MG63 (cell line): ENCODE data around the gene SLC7A1. TPM values are rescaled to one million over a fixed set of nuclear protein-coding genes. Genes with fewer than 3 reads are reported as not detected.

Experiments used
- DNase-seq: peaks from one replicate; pipeline ENCODE4 v3.0.0-alpha.2; 2020
- H3K27me3 ChIP-seq: fragments of 250-450 bp; sonication (Bioruptor Pico); 2 replicates; pipeline ENCODE4 v1.5.1; 2020; ENCODE audit warnings: mild to moderate bottlenecking, moderate library complexity
- H3K36me3 ChIP-seq: fragments of 250-450 bp; sonication (Bioruptor Pico); 2 replicates; pipeline ENCODE4 v1.5.1; 2020; ENCODE audit warnings: mild to moderate bottlenecking, moderate library complexity
- H3K4me3 ChIP-seq: fragments of 250-450 bp; sonication (Bioruptor Pico); 2 replicates; pipeline ENCODE4 v1.5.1; 2020; ENCODE audit warnings: mild to moderate bottlenecking, moderate library complexity
- H3K9me3 ChIP-seq: fragments of 250-450 bp; sonication (Bioruptor Pico); 2 replicates; pipeline ENCODE4 v1.5.1; 2020; ENCODE audit warnings: mild to moderate bottlenecking, moderate library complexity
- total RNA-seq: library from RNA; depleted of rRNA; stranded (reverse); fragments of >200 nt; shearing (Covaris generic); gene quantifications from 2 replicates; pipeline ENCODE4 v1.2.3, GENCODE V29; 2014; ENCODE audit warnings: low replicate concordance

SLC7A1 gene
- total RNA-seq, 1 experiment from 2014 or later: 21.0 TPM

- H3K4me3 ChIP-seq: no peak overlapping the region
- no peaks in the 10 kb centered on the region for H3K36me3 ChIP-seq
- H3K9me3 ChIP-seq: no peaks in the 10 kb centered on the region
- DNase-seq: no peak
- H3K27me3 ChIP-seq: no peaks in the 10 kb centered on the region
Observed at GRCh38 chr13:29497137-29497654, 98.3 kb downstream of the SLC7A1 start.

DNA sequence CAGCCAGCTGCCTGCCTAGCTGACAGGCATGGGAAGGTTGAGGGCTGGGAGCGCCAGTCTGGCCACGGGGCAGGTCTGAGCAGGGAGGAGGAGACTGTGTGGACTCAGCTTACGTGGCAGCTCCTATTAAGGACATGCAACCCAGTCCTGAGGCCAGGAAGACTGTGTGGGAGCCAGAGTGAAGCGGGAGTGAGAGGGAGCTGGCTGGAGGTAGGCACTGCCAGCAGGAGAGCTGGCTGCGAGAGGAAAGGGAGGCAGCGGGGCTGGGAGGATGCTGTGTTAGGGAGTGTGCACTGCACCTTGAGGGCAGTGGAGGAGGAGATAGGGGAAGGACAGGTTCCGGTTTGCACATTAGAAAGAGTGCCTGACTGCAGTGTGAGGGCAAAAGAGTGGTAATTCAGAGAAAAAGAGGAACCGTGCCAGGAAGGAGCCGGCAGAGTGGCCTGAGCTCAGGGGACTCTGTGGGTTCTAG is 99.2 kb downstream of the SLC7A1 start:
- DNase-seq: no peak
- Histone ChIP-seq H3K4me3 (no peak overlapping the region), H3K27me3 (no peaks in the 10 kb centered on the region), H3K9me3 (no peaks in the 10 kb centered on the region), H3K36me3 (no peaks in the 10 kb centered on the region)

GRCh38 chr13:29494520-29494919 is 101.0 kb downstream of the SLC7A1 start:
- H3K36me3 ChIP-seq: no peaks in the 10 kb centered on the region
- no peaks in the 10 kb centered on the region for H3K9me3 ChIP-seq
- no peak for DNase-seq
- no peaks in the 10 kb centered on the region for H3K27me3 ChIP-seq
- no peak overlapping the region for H3K4me3 ChIP-seq

DNA sequence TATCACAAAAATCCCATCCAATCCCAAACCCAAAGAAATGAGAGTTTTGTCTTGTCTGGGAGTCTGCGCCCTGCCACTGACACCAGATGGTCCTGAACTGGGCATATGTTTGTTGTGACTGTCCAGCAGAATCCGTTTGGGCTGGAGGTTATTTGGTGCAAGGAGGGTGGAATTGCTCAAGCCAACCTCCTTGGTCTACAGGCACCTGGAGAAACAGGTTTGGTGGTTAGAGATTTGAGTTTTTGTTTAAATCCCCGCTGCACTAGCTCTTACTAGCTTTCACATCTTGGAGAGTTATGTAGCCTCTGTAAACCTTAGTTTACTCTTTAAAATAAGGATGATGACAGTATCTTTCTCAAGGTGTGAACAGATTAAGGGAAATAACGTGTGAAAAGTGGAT is 101.7 kb downstream of the SLC7A1 start:
- H3K36me3 ChIP-seq: no peaks in the 10 kb centered on the region
- no peaks in the 10 kb centered on the region for H3K9me3 ChIP-seq
- no peak overlapping the region for H3K4me3 ChIP-seq
- H3K27me3 ChIP-seq: no peaks in the 10 kb centered on the region
- DNase-seq: no peak

- H3K4me3 ChIP-seq: no peak overlapping the region
- no peaks in the 10 kb centered on the region for H3K27me3 ChIP-seq
- no peaks in the 10 kb centered on the region for H3K36me3 ChIP-seq
- no peak for DNase-seq
- H3K9me3 ChIP-seq: no peaks in the 10 kb centered on the region
Observed at GRCh38 chr13:29491248-29491647, 104.2 kb downstream of the SLC7A1 start.

DNA sequence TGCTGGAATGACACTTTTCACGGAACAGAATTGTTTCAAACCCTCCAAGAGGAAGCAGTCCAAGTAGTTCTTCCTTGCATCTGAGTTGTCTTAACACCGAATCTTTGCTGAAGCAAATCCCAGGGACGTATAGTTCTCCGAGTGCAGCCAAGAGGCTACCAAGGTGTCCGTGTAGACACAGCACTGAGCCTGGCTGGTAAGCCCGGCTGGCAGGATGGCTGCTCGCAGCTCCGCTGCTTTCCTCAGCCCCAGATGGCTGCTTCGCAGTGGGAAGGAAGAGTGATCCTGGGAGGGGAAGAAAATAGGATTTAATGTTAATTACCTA is 105.0 kb downstream of the SLC7A1 start:
- Histone ChIP-seq H3K36me3 (no peaks in the 10 kb centered on the region), H3K9me3 (no peaks in the 10 kb centered on the region), H3K4me3 (no peak overlapping the region), H3K27me3 (no peaks in the 10 kb centered on the region)
- no peak for DNase-seq

- no peak for DNase-seq
- Histone ChIP-seq H3K9me3 (no peaks in the 10 kb centered on the region), H3K36me3 (no peaks in the 10 kb centered on the region), H3K4me3 (no peak overlapping the region), H3K27me3 (no peaks in the 10 kb centered on the region)
Observed at GRCh38 chr13:29489650-29490560, 105.6 kb downstream of the SLC7A1 start.

GRCh38 chr13:29487466-29488454 is 107.7 kb downstream of the SLC7A1 start:
- no peak overlapping the region for H3K4me3 ChIP-seq
- DNase-seq: no peak
- no peaks in the 10 kb centered on the region for H3K27me3 ChIP-seq
- H3K36me3 ChIP-seq: no peaks in the 10 kb centered on the region
- H3K9me3 ChIP-seq: no peaks in the 10 kb centered on the region

GRCh38 chr13:29486551-29486950 is 108.9 kb downstream of the SLC7A1 start:
- no peaks in the 10 kb centered on the region for H3K27me3 ChIP-seq

GRCh38 chr13:29484796-29485195 is 110.7 kb downstream of the SLC7A1 start:
- Histone ChIP-seq H3K36me3 (no peaks in the 10 kb centered on the region), H3K4me3 (no peak overlapping the region), H3K27me3 (no peaks in the 10 kb centered on the region), H3K9me3 (no peaks in the 10 kb centered on the region)
- DNase-seq: no peak

More at GRCh38 chr13:29486551-29486950, 108.9 kb downstream of the SLC7A1 start:
- DNase-seq: no peak
- no peak overlapping the region for H3K4me3 ChIP-seq
- H3K36me3 ChIP-seq: no peaks in the 10 kb centered on the region
- H3K9me3 ChIP-seq: no peaks in the 10 kb centered on the region

DNA sequence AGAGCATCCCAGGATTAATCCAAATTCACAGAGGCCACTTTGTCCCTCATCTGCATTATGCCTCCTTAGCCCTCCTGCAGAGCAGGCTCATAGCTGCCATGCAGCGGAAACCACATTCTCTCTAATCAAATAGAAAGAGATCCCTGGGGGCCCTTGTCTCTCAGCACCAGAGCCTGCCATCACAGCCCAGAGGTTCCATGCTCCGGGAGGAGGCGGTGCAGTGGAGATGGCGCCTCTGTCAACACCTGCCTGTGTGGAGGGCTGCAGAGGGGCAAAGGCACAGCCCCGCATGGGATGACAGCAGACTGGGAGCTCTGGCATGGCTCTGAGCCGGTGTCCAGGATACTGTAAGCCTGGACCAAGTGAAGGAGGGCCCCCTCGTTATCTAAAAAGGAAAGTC is 111.3 kb downstream of the SLC7A1 start:
- Histone ChIP-seq H3K27me3 (no peaks in the 10 kb centered on the region), H3K36me3 (no peaks in the 10 kb centered on the region), H3K4me3 (no peak overlapping the region), H3K9me3 (no peaks in the 10 kb centered on the region)
- DNase-seq: no peak

DNA sequence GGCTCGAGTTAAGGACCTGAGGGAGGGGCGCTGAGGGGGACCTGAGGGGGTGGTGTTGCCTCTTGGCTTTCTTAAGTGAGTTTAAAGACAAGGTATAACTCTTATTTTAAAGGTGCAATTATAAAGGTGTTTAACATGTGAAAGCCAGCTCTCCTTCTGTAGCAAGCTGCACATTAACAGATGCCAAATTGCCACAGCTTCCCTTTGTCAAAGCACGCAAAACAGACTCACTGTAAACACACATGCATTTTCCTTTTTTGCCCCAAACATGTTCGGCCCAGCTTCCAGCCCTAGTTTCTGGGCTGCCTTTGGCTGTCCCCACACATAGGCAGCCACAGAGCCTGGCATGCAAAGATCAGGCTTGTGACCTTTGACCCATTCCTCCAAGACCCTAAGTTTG is 111.9 kb downstream of the SLC7A1 start:
- no peaks in the 10 kb centered on the region for H3K27me3 ChIP-seq
- no peaks in the 10 kb centered on the region for H3K9me3 ChIP-seq
- no peak for DNase-seq
- H3K4me3 ChIP-seq: no peak overlapping the region
- no peaks in the 10 kb centered on the region for H3K36me3 ChIP-seq

GRCh38 chr13:29483211-29483610 is 112.3 kb downstream of the SLC7A1 start:
- Histone ChIP-seq H3K9me3 (no peaks in the 10 kb centered on the region), H3K36me3 (no peaks in the 10 kb centered on the region), H3K27me3 (no peaks in the 10 kb centered on the region), H3K4me3 (no peak overlapping the region)
- no peak for DNase-seq

DNA sequence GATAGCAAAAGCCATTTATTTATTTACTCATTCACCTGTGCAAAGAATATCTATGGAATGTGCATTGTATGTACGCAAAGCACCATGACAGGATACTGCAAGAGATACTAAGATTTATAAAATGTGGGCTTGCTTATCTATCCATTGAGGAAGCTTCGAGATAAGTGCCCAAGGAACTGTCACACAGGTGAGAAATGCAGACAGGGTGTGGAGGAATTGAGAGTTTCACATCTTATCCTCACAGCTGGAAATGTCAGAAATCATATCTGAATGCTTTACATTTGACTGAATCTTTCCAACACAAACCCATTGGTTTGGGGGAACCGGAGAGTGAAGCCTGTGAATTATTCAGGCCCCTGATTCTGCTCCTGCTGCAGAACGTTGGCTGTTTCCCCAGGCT is 113.0 kb downstream of the SLC7A1 start:
- no peaks in the 10 kb centered on the region for H3K9me3 ChIP-seq
- H3K36me3 ChIP-seq: no peaks in the 10 kb centered on the region
- H3K27me3 ChIP-seq: no peaks in the 10 kb centered on the region
- H3K4me3 ChIP-seq: no peak overlapping the region
- no peak for DNase-seq

GRCh38 chr13:29481603-29482002 is 113.9 kb downstream of the SLC7A1 start:
- H3K27me3 ChIP-seq: no peaks in the 10 kb centered on the region
- DNase-seq: no peak
- H3K36me3 ChIP-seq: no peaks in the 10 kb centered on the region
- H3K4me3 ChIP-seq: no peak overlapping the region
- no peaks in the 10 kb centered on the region for H3K9me3 ChIP-seq

DNA sequence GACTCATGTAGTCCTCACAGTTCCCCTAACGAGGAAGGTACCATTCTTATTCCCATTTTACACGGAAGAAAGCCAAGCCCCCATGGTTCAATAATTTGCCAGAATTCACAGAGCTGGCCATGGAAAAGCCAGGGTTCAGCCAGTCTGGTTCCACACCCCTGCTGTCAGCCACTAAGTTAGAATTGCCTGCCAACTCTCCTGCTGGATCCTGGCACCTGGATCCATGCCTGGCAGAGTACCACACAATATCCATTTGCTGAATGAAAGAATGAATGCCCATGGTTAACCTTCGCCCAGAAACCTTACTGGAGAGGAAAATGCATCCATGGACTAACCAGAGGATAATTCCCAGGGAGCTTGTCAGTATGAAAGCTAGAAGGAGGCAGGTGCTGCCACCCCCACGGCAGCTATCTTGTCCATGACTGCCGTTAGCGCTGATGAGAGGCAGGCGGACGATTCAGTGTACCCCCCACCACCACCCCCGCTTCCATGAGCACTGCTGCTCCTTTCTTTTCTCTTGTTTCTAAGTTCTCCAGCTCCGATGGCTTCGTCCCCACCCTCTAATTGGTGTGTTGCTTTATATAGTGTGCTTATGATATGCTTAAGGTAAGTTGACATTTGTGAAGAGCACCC is 114.5 kb downstream of the SLC7A1 start:
- no peaks in the 10 kb centered on the region for H3K9me3 ChIP-seq
- peak; percentile 33 for DNase-seq
- H3K36me3 ChIP-seq: no peaks in the 10 kb centered on the region
- no peaks in the 10 kb centered on the region for H3K27me3 ChIP-seq
- no peak overlapping the region for H3K4me3 ChIP-seq
